GM19324 (cell line): ENCODE data around the gene SFT2D3.
A peak's percentile ranks its signal among the peaks of the same experiment; 100 is the strongest.

Experiments
- ATAC-seq: cut with Tn5 transposase; IDR thresholded peaks from one replicate; pipeline ENCODE4 v1.9.1; 2021; ENCODE audit warnings: mild to moderate bottlenecking, moderate library complexity; ENCODE audit not compliant: unreplicated experiment, low FRiP score

The SFT2D3 gene

GRCh38 chr2:127735537-127736399 is 34.5 kb downstream of the SFT2D3 start:
- peak; percentile 40 for ATAC-seq

GRCh38 chr2:127737892-127738291 is 36.6 kb downstream of the SFT2D3 start:
- ATAC-seq: no peak

- no peak for ATAC-seq
Measured at GRCh38 chr2:127739800-127740199, 38.5 kb downstream of the SFT2D3 start.

- ATAC-seq: no peak
Measured at GRCh38 chr2:127740665-127741288, 39.5 kb downstream of the SFT2D3 start.

- ATAC-seq: no peak
Measured at GRCh38 chr2:127743477-127744026, 42.3 kb downstream of the SFT2D3 start.

GRCh38 chr2:127747621-127748020 is 46.3 kb downstream of the SFT2D3 start:
- ATAC-seq: no peak

- peak; percentile 98 for ATAC-seq
Measured at GRCh38 chr2:127749537-127749936, 48.2 kb downstream of the SFT2D3 start.

GRCh38 chr2:127753374-127753773 is 52.1 kb downstream of the SFT2D3 start:
- ATAC-seq: no peak

GRCh38 chr2:127754186-127754585 is 52.9 kb downstream of the SFT2D3 start:
- no peak for ATAC-seq
